IPS DF 6.9 (cell line): ENCODE measurements around the gene ZNF688.
A peak's percentile ranks its signal among the peaks of the same experiment; 100 is the strongest.

Experiments
- DNase-seq: peaks from one replicate; pipeline ENCODE4 v3.0.0-alpha.2; 2013; ENCODE audit warnings: low read depth, low spot score
- H3K27ac ChIP-seq: one replicate; pipeline ENCODE4 v1.5.1; 2013; ENCODE audit warnings: low read length, control low read depth
- H3K27me3 ChIP-seq: 2 replicates; pipeline ENCODE4 v1.6.1; 2013; ENCODE audit warnings: mild to moderate bottlenecking, low read length; ENCODE audit not compliant: control insufficient read depth, insufficient read depth
- H3K36me3 ChIP-seq: 2 replicates; pipeline ENCODE4 v1.6.1; 2013; ENCODE audit warnings: low read length; ENCODE audit not compliant: control insufficient read depth, insufficient read depth
- H3K4me1 ChIP-seq: 2 replicates; pipeline ENCODE4 v1.6.1; 2013; ENCODE audit warnings: low read length; ENCODE audit not compliant: control insufficient read depth, insufficient read depth
- H3K4me3 ChIP-seq: 2 replicates; pipeline ENCODE4 v1.5.1; 2013; ENCODE audit warnings: mild to moderate bottlenecking, low read length
- H3K9me3 ChIP-seq: 2 replicates; pipeline ENCODE4 v1.6.1; 2013; ENCODE audit warnings: low read length, inconsistent platforms; ENCODE audit not compliant: control insufficient read depth, insufficient read depth
- WGBS: extraction: QIAGEN DNeasy Blood & Tissue Kit; methylation state at CpG from one replicate; pipeline ENCODE4 v1.1.7; 2013; ENCODE audit warnings: mixed read lengths, missing lambda C conversion rate; ENCODE audit not compliant: insufficient read length, insufficient coverage; 5-methylcytosine and 5-hydroxymethylcytosine counted together

ZNF688 gene

GRCh38 chr16:30567160-30567990 is 4.1 kb downstream of the ZNF688 start:
- peaks cover 1% of the 10 kb centered on the region for H3K4me1 ChIP-seq
- no peaks in the 10 kb centered on the region for H3K36me3 ChIP-seq
- no peaks in the 10 kb centered on the region for H3K9me3 ChIP-seq
- no peak overlapping the region for H3K4me3 ChIP-seq
- H3K27ac ChIP-seq, result no peak overlapping the region
- DNase-seq, result no peak
- no CpG with 5 or more reads among the region's 14 CpGs for WGBS
- H3K27me3 ChIP-seq, result no peaks in the 10 kb centered on the region

- no peaks in the 10 kb centered on the region for H3K9me3 ChIP-seq
- H3K27me3 ChIP-seq, result no peaks in the 10 kb centered on the region
- no peak overlapping the region for H3K27ac ChIP-seq
- H3K4me3 ChIP-seq, result no peak overlapping the region
- no peak for DNase-seq
- H3K36me3 ChIP-seq, result no peaks in the 10 kb centered on the region
- peaks cover 1% of the 10 kb centered on the region for H3K4me1 ChIP-seq
- WGBS, result no CpG with 5 or more reads among the region's 4 CpGs
These were observed 5.0 kb downstream of the ZNF688 start for GRCh38 chr16:30566531-30566930.

- Histone ChIP-seq H3K27me3 (no peaks in the 10 kb centered on the region), H3K27ac (no peak overlapping the region), H3K36me3 (no peaks in the 10 kb centered on the region), H3K4me3 (no peak overlapping the region), H3K4me1 (peaks cover 1% of the 10 kb centered on the region), H3K9me3 (no peaks in the 10 kb centered on the region)
- DNase-seq, result no peak
- WGBS, result no CpG with 5 or more reads among the region's 8 CpGs
These were observed 5.5 kb downstream of the ZNF688 start for GRCh38 chr16:30565984-30566383.

- no peak overlapping the region for H3K27ac ChIP-seq
- H3K27me3 ChIP-seq, result no peaks in the 10 kb centered on the region
- no peak for DNase-seq
- H3K4me1 ChIP-seq, result peaks cover 1% of the 10 kb centered on the region
- WGBS, result no CpG with 5 or more reads among the region's 7 CpGs
- no peak overlapping the region for H3K4me3 ChIP-seq
- H3K36me3 ChIP-seq, result no peaks in the 10 kb centered on the region
- H3K9me3 ChIP-seq, result no peaks in the 10 kb centered on the region
These were observed 6.0 kb downstream of the ZNF688 start for GRCh38 chr16:30565526-30565925.

GRCh38 chr16:30562021-30562420 is 9.5 kb downstream of the ZNF688 start:
- no peak for DNase-seq
- H3K27me3 ChIP-seq, result no peaks in the 10 kb centered on the region
- H3K27ac ChIP-seq, result no peak overlapping the region
- H3K4me1 ChIP-seq, result no peaks in the 10 kb centered on the region
- no CpG with 5 or more reads among the region's 14 CpGs for WGBS
- no peaks in the 10 kb centered on the region for H3K36me3 ChIP-seq
- no peaks in the 10 kb centered on the region for H3K9me3 ChIP-seq
- H3K4me3 ChIP-seq, result no peak overlapping the region

- Histone ChIP-seq H3K4me1 (no peaks in the 10 kb centered on the region), H3K9me3 (no peaks in the 10 kb centered on the region), H3K36me3 (no peaks in the 10 kb centered on the region), H3K4me3 (no peak overlapping the region), H3K27ac (no peak overlapping the region), H3K27me3 (no peaks in the 10 kb centered on the region)
- DNase-seq, result no peak
- WGBS, result no CpG with 5 or more reads among the region's 46 CpGs
These were observed 10.3 kb downstream of the ZNF688 start for GRCh38 chr16:30561089-30561816.

- Histone ChIP-seq H3K36me3 (peaks cover 7% of the 10 kb centered on the region; the same call in 1 of the 2 replicates), H3K27ac (no peak overlapping the region), H3K4me1 (peaks cover 3% of the 10 kb centered on the region; the same call in 1 of the 2 replicates), H3K4me3 (no peak overlapping the region), H3K27me3 (no peaks in the 10 kb centered on the region), H3K9me3 (no peaks in the 10 kb centered on the region)
- no CpG with 5 or more reads among the region's 6 CpGs for WGBS
- no peak for DNase-seq
These were observed 11.8 kb downstream of the ZNF688 start for GRCh38 chr16:30559690-30560089.

GRCh38 chr16:30558789-30559377 is 12.6 kb downstream of the ZNF688 start:
- H3K4me3 ChIP-seq, result no peak overlapping the region; the same call in 1 of the 2 replicates
- H3K36me3 ChIP-seq, result peaks cover 7% of the 10 kb centered on the region; the same call in 1 of the 2 replicates
- no peak overlapping the region for H3K27ac ChIP-seq
- no peaks in the 10 kb centered on the region for H3K27me3 ChIP-seq
- no peak for DNase-seq
- no CpG with 5 or more reads among the region's 21 CpGs for WGBS
- H3K4me1 ChIP-seq, result peaks cover 3% of the 10 kb centered on the region; the same call in 1 of the 2 replicates
- no peaks in the 10 kb centered on the region for H3K9me3 ChIP-seq

GRCh38 chr16:30557957-30558788 is 13.3 kb downstream of the ZNF688 start, which contains the start of gene ZNF764:
Gene ZNF764 (minus strand): TSS chr16:30558374. CDS start chr16:30558182, 192 bp downstream.
- peaks cover 3% of the 10 kb centered on the region; the same call in 1 of the 2 replicates for H3K4me1 ChIP-seq
- no peak within 1 kb of the TSS for H3K27ac ChIP-seq
- peak within 1 kb of the TSS; percentile 89 for H3K4me3 ChIP-seq
- no CpG with 5 or more reads among the region's 74 CpGs for WGBS
- no peaks in the 10 kb centered on the region for H3K27me3 ChIP-seq
- H3K9me3 ChIP-seq, result no peaks in the 10 kb centered on the region
- DNase-seq, result peak; percentile 79
- peaks cover 7% of the 10 kb centered on the region; the same call in 1 of the 2 replicates for H3K36me3 ChIP-seq

GRCh38 chr16:30557707-30557956 is 13.9 kb downstream of the ZNF688 start:
- peaks cover 7% of the 10 kb centered on the region; the same call in 1 of the 2 replicates for H3K36me3 ChIP-seq
- peak overlapping the region; percentile 89; the same call in 1 of the 2 replicates for H3K4me3 ChIP-seq
- H3K27ac ChIP-seq, result no peak overlapping the region
- no CpG with 5 or more reads among the region's 17 CpGs for WGBS
- peaks cover 3% of the 10 kb centered on the region; the same call in 1 of the 2 replicates for H3K4me1 ChIP-seq
- no peak for DNase-seq
- no peaks in the 10 kb centered on the region for H3K27me3 ChIP-seq
- no peaks in the 10 kb centered on the region for H3K9me3 ChIP-seq
